ENCODE measurements around the gene RTF2.

RTF2 gene

GRCh38 chr20:56468316-56469076 lies at the start of gene RTF2:
TSS of gene RTF2 (plus strand) at chr20:56468627. CDS start at chr20:56468698, 71 bp downstream.
- H3K9ac ChIP-seq (ENCODE audit: low read depth, low read length), result peak within 1 kb of the TSS; percentile 97
- peaks cover under 1% of the 10 kb centered on the region for H3K36me3 ChIP-seq (ENCODE audit: insufficient read depth, low read length)
- no peaks in the 10 kb centered on the region for H3K9me3 ChIP-seq (ENCODE audit: control insufficient read depth, insufficient read depth, low read length)
- H3K4me1 ChIP-seq (ENCODE audit: insufficient read depth, low read length), result no peaks in the 10 kb centered on the region

GRCh38 chr20:56420028-56420427 lies 48.4 kb upstream of the RTF2 start:
- Histone ChIP-seq H3K4me1 (ENCODE audit: insufficient read depth, low read length) (peaks cover 12% of the 10 kb centered on the region; the same call in 1 of the 2 replicates), H3K9me3 (ENCODE audit: control insufficient read depth, insufficient read depth, low read length) (no peaks in the 10 kb centered on the region), H3K36me3 (ENCODE audit: insufficient read depth, low read length) (no peaks in the 10 kb centered on the region), H3K9ac (ENCODE audit: low read depth, low read length) (no peak overlapping the region)

- H3K36me3 ChIP-seq (ENCODE audit: insufficient read depth, low read length), result no peaks in the 10 kb centered on the region
Observed at GRCh38 chr20:56420940-56421688, 47.3 kb upstream of the RTF2 start.

GRCh38 chr20:56422076-56422823 lies 46.2 kb upstream of the RTF2 start:
- Histone ChIP-seq H3K9me3 (ENCODE audit: control insufficient read depth, insufficient read depth, low read length) (no peaks in the 10 kb centered on the region), H3K36me3 (ENCODE audit: insufficient read depth, low read length) (no peaks in the 10 kb centered on the region), H3K9ac (ENCODE audit: low read depth, low read length) (no peak overlapping the region), H3K4me1 (ENCODE audit: insufficient read depth, low read length) (peaks cover 12% of the 10 kb centered on the region; the same call in 1 of the 2 replicates)

More at GRCh38 chr20:56420940-56421688, 47.3 kb upstream of the RTF2 start:
- no peak overlapping the region for H3K9ac ChIP-seq (ENCODE audit: low read depth, low read length)
- peaks cover 12% of the 10 kb centered on the region; the same call in 1 of the 2 replicates for H3K4me1 ChIP-seq (ENCODE audit: insufficient read depth, low read length)
- no peaks in the 10 kb centered on the region for H3K9me3 ChIP-seq (ENCODE audit: control insufficient read depth, insufficient read depth, low read length)

- Histone ChIP-seq H3K36me3 (ENCODE audit: insufficient read depth, low read length) (no peaks in the 10 kb centered on the region), H3K9ac (ENCODE audit: low read depth, low read length) (no peak overlapping the region), H3K9me3 (ENCODE audit: control insufficient read depth, insufficient read depth, low read length) (no peaks in the 10 kb centered on the region), H3K4me1 (ENCODE audit: insufficient read depth, low read length) (peaks cover 12% of the 10 kb centered on the region; the same call in 1 of the 2 replicates)
Observed at GRCh38 chr20:56422824-56423189, 45.6 kb upstream of the RTF2 start.

GRCh38 chr20:56423211-56423610 lies 45.2 kb upstream of the RTF2 start:
- Histone ChIP-seq H3K4me1 (ENCODE audit: insufficient read depth, low read length) (peaks cover 12% of the 10 kb centered on the region; the same call in 1 of the 2 replicates), H3K36me3 (ENCODE audit: insufficient read depth, low read length) (no peaks in the 10 kb centered on the region), H3K9ac (ENCODE audit: low read depth, low read length) (no peak overlapping the region), H3K9me3 (ENCODE audit: control insufficient read depth, insufficient read depth, low read length) (no peaks in the 10 kb centered on the region)

GRCh38 chr20:56423886-56424285 lies 44.5 kb upstream of the RTF2 start:
- Histone ChIP-seq H3K9me3 (ENCODE audit: control insufficient read depth, insufficient read depth, low read length) (no peaks in the 10 kb centered on the region), H3K36me3 (ENCODE audit: insufficient read depth, low read length) (no peaks in the 10 kb centered on the region), H3K9ac (ENCODE audit: low read depth, low read length) (no peak overlapping the region), H3K4me1 (ENCODE audit: insufficient read depth, low read length) (peaks cover 9% of the 10 kb centered on the region; the same call in 1 of the 2 replicates)

GRCh38 chr20:56424931-56425330 lies 43.5 kb upstream of the RTF2 start:
- Histone ChIP-seq H3K9ac (ENCODE audit: low read depth, low read length) (no peak overlapping the region), H3K36me3 (ENCODE audit: insufficient read depth, low read length) (no peaks in the 10 kb centered on the region), H3K4me1 (ENCODE audit: insufficient read depth, low read length) (peaks cover 6% of the 10 kb centered on the region; the same call in 1 of the 2 replicates), H3K9me3 (ENCODE audit: control insufficient read depth, insufficient read depth, low read length) (no peaks in the 10 kb centered on the region)

- no peaks in the 10 kb centered on the region for H3K9me3 ChIP-seq (ENCODE audit: control insufficient read depth, insufficient read depth, low read length)
- peaks cover 6% of the 10 kb centered on the region; the same call in 1 of the 2 replicates for H3K4me1 ChIP-seq (ENCODE audit: insufficient read depth, low read length)
- H3K36me3 ChIP-seq (ENCODE audit: insufficient read depth, low read length), result no peaks in the 10 kb centered on the region
Observed at GRCh38 chr20:56426026-56426425, 42.4 kb upstream of the RTF2 start.

GRCh38 chr20:56426926-56427325 lies 41.5 kb upstream of the RTF2 start:
- Histone ChIP-seq H3K9ac (ENCODE audit: low read depth, low read length) (no peak overlapping the region), H3K4me1 (ENCODE audit: insufficient read depth, low read length) (peaks cover 4% of the 10 kb centered on the region; the same call in 1 of the 2 replicates), H3K36me3 (ENCODE audit: insufficient read depth, low read length) (no peaks in the 10 kb centered on the region), H3K9me3 (ENCODE audit: control insufficient read depth, insufficient read depth, low read length) (no peaks in the 10 kb centered on the region)

More at GRCh38 chr20:56426026-56426425, 42.4 kb upstream of the RTF2 start:
- no peak overlapping the region for H3K9ac ChIP-seq (ENCODE audit: low read depth, low read length)

- Histone ChIP-seq H3K9ac (ENCODE audit: low read depth, low read length) (no peak overlapping the region), H3K4me1 (ENCODE audit: insufficient read depth, low read length) (no peaks in the 10 kb centered on the region), H3K36me3 (ENCODE audit: insufficient read depth, low read length) (no peaks in the 10 kb centered on the region)
Observed at GRCh38 chr20:56427797-56428196, 40.6 kb upstream of the RTF2 start.

GRCh38 chr20:56428410-56428809 lies 40.0 kb upstream of the RTF2 start:
- Histone ChIP-seq H3K9ac (ENCODE audit: low read depth, low read length) (no peak overlapping the region), H3K9me3 (ENCODE audit: control insufficient read depth, insufficient read depth, low read length) (no peaks in the 10 kb centered on the region), H3K4me1 (ENCODE audit: insufficient read depth, low read length) (no peaks in the 10 kb centered on the region), H3K36me3 (ENCODE audit: insufficient read depth, low read length) (no peaks in the 10 kb centered on the region)

More at GRCh38 chr20:56427797-56428196, 40.6 kb upstream of the RTF2 start:
- H3K9me3 ChIP-seq (ENCODE audit: control insufficient read depth, insufficient read depth, low read length), result no peaks in the 10 kb centered on the region

- Histone ChIP-seq H3K4me1 (ENCODE audit: insufficient read depth, low read length) (no peaks in the 10 kb centered on the region), H3K36me3 (ENCODE audit: insufficient read depth, low read length) (no peaks in the 10 kb centered on the region), H3K9ac (ENCODE audit: low read depth, low read length) (no peak overlapping the region), H3K9me3 (ENCODE audit: control insufficient read depth, insufficient read depth, low read length) (no peaks in the 10 kb centered on the region)
Observed at GRCh38 chr20:56428881-56429280, 39.5 kb upstream of the RTF2 start.

GRCh38 chr20:56429502-56429901 lies 38.9 kb upstream of the RTF2 start:
- Histone ChIP-seq H3K9me3 (ENCODE audit: control insufficient read depth, insufficient read depth, low read length) (no peaks in the 10 kb centered on the region), H3K36me3 (ENCODE audit: insufficient read depth, low read length) (no peaks in the 10 kb centered on the region), H3K4me1 (ENCODE audit: insufficient read depth, low read length) (no peaks in the 10 kb centered on the region), H3K9ac (ENCODE audit: low read depth, low read length) (no peak overlapping the region)
